ENCODE data around the gene NOP14. TPM values are rescaled to one million over a fixed set of nuclear protein-coding genes. Genes with fewer than 3 reads are reported as not detected.
A peak's percentile ranks its signal among the peaks of the same experiment; 100 is the strongest.

NOP14 gene
- total and polyA plus RNA-seq, 2 donors (not counting 3 experiments of a cell fraction or from before 2014, with no cell fraction given): 9.5 to 45.2 TPM

DNA sequence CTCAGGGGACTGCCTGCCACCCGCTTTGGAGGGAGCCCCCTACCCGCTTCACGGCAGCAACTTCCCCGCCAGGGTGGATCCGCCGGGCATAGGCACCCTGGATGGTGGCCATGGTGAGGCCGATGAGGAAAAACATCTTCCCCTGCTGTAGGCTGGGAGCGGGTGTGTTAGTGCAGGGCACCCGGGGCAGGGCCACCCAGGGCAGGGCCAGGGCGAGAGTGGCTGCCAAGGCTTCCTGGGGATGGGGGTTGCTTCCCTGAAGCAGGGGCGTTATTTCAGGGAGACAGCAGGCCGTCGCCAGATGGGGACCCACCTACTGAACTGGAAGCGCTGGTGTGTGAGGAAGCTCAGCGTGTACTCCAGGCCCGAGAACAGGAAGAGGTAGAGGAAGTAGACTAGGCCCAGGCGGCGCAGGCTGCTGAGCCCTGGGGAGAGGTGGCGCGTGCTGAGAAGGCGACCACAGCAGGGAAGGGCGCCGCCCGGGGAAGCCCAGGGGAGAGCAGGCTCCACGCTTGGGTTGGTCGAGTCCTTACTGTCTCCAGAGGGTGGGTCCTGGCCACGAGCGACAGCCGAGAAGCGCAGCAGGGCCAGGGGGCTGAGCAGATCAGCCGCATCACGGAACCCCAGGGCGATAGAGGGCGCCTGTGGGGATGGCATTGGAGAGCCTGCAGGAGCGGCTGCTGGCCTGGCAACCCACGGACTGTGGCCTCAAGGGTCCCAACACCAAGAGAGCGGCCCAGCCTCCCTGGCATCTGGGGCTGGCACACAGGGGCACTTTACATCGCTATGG is 31.5 kb downstream of the NOP14 start:
- dilution Hi-C loops (cut with MboI; ENCODE audit: extremely low pct_ligation_motif_present, low sequenced_read_pairs): no loop called here
- H3K79me2 ChIP-seq (ENCODE audit: control insufficient read depth, insufficient read depth, low read length): peaks cover 18% of the 10 kb centered on the region
- H3K9ac ChIP-seq (replicated peaks; ENCODE audit: extremely low read depth, insufficient read depth, low read length): no peak overlapping the region
- H3K27ac ChIP-seq (ENCODE audit: insufficient read depth, low read depth, low read length): peak overlapping the region; percentile 11
- peak; percentile 8 for FAIRE-seq
- peaks cover 7 to 30% of the 10 kb centered on the region in 2 experiments for H3K36me3 ChIP-seq (ENCODE audit: control insufficient read depth in 2 of 2, extremely low read depth in 1 of 2, insufficient read depth in 2 of 2, low read length in 2 of 2)
- no peaks in the 10 kb centered on the region for H3K9me1 ChIP-seq (replicated peaks; ENCODE audit: control insufficient read depth, extremely low read depth, insufficient read depth, low read length)
- H2AFZ ChIP-seq (ENCODE audit: low read depth, low read length): no peak overlapping the region
- H3K4me2 ChIP-seq (ENCODE audit: insufficient read depth, low read length): no peak overlapping the region
- H3K27me3 ChIP-seq (ENCODE audit: control insufficient read depth in 2 of 2, insufficient read depth in 2 of 2, low read length in 2 of 2): no peaks in the 10 kb centered on the region
- no peaks in the 10 kb centered on the region for H3K9me3 ChIP-seq (replicated peaks; ENCODE audit: control insufficient read depth, insufficient read depth, low read length)
- peak; percentile 42 for DNase-seq (ENCODE audit: low read depth, low spot score)
- H3K4me3 ChIP-seq (replicated peaks in 1 of 3; ENCODE audit: insufficient read depth in 1 of 3, low read depth in 1 of 3, low read length in 3 of 3): no peak overlapping the region
- BruUV-seq (replicated peaks): no TSS peak
- ChIA-PET POLR2A (no interaction called here), CTCF (interaction anchor here (0.6 kb wide), 1 partner anchor 145 kb away, joined by 3 read pairs; no protein-coding TSS in a partner anchor)
- intact Hi-C loops (cut with micrococcal nuclease): loop anchor here (5.0 kb wide), 1 partner anchor 89 kb away; the partner anchor contains the start of gene ADD1
- H3K4me1 ChIP-seq (ENCODE audit: control insufficient read depth, extremely low read depth, insufficient read depth, low read length): peaks cover 28% of the 10 kb centered on the region
- no peaks in the 10 kb centered on the region for H4K20me1 ChIP-seq (replicated peaks; ENCODE audit: control insufficient read depth, extremely low read depth, insufficient read depth, low read length)
- TF ChIP-seq, protein P1, sequence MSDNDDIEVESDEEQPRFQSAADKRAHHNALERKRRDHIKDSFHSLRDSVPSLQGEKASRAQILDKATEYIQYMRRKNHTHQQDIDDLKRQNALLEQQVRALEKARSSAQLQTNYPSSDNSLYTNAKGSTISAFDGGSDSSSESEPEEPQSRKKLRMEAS (IDR thresholded peaks at IDR 0.05; ENCODE audit: insufficient read depth, insufficient read length): no peak
- TF ChIP-seq, protein P2, sequence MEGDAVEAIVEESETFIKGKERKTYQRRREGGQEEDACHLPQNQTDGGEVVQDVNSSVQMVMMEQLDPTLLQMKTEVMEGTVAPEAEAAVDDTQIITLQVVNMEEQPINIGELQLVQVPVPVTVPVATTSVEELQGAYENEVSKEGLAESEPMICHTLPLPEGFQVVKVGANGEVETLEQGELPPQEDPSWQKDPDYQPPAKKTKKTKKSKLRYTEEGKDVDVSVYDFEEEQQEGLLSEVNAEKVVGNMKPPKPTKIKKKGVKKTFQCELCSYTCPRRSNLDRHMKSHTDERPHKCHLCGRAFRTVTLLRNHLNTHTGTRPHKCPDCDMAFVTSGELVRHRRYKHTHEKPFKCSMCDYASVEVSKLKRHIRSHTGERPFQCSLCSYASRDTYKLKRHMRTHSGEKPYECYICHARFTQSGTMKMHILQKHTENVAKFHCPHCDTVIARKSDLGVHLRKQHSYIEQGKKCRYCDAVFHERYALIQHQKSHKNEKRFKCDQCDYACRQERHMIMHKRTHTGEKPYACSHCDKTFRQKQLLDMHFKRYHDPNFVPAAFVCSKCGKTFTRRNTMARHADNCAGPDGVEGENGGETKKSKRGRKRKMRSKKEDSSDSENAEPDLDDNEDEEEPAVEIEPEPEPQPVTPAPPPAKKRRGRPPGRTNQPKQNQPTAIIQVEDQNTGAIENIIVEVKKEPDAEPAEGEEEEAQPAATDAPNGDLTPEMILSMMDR (IDR thresholded peaks at IDR 0.05; ENCODE audit: extremely low read depth in 1 of 2, insufficient read depth in 1 of 2, low read depth in 1 of 2, low read length in 2 of 2): peak; percentile 13 to 26

Measured in endothelial cell of umbilical vein (primary cell).